HepG2 (cell line): ENCODE measurements around the gene PRR36. TPM values are rescaled to one million over a fixed set of nuclear protein-coding genes. Genes with fewer than 3 reads are reported as not detected.

Source experiments
- DZIP1 ChIP-seq: sonication (generic); formaldehyde crosslinking; IDR thresholded peaks from 2 replicates; pipeline ENCODE4 v1.5.0; 2020; ENCODE audit warnings: mild to moderate bottlenecking, missing genetic modification reagents
- HMG20A ChIP-seq: IDR thresholded peaks from 2 replicates; pipeline ENCODE4 v1.6.1; 2016; ENCODE audit warnings: borderline replicate concordance
- NKX3-1 ChIP-seq: sonication (generic); formaldehyde crosslinking; IDR thresholded peaks from 2 replicates; pipeline ENCODE4 v1.5.0; 2020; ENCODE audit warnings: missing genetic modification reagents
- PRDM15 ChIP-seq: sonication (generic); formaldehyde crosslinking; IDR thresholded peaks from 2 replicates; pipeline ENCODE4 v1.4.0; 2020; ENCODE audit warnings: missing genetic modification reagents
- TEF ChIP-seq: sonication (generic); formaldehyde crosslinking; IDR thresholded peaks from 2 replicates; pipeline ENCODE4 v1.5.0; 2020; ENCODE audit warnings: missing genetic modification reagents
- ZNF121 ChIP-seq: sonication (generic); formaldehyde crosslinking; IDR thresholded peaks from 2 replicates; pipeline ENCODE4 v1.5.0; 2020; ENCODE audit warnings: mild to moderate bottlenecking, missing genetic modification reagents
- ZNF597 ChIP-seq: sonication (generic); formaldehyde crosslinking; IDR thresholded peaks from 2 replicates; pipeline ENCODE4 v1.5.0; 2020; ENCODE audit warnings: missing genetic modification reagents
- ZNF619 ChIP-seq: sonication (generic); formaldehyde crosslinking; IDR thresholded peaks from 2 replicates; pipeline ENCODE4 v1.4.0; 2020; ENCODE audit warnings: mild to moderate bottlenecking, missing genetic modification reagents
- ZNF687 ChIP-seq: sonication (generic); formaldehyde crosslinking; IDR thresholded peaks from 2 replicates; pipeline ENCODE4 v1.5.1; 2020; ENCODE audit warnings: mild to moderate bottlenecking, missing genetic modification reagents, moderate library complexity
- polyA plus RNA-seq, 8 experiments: library from polyadenylated mRNA; depleted of rRNA in 3 of 8; stranded (reverse) in 7 of 8; unstranded in 1 of 8; fragments of >200 nt; fragmentation: Illumina TruSeq in 4 of 8; extraction: Trizol in 4 of 8; gene quantifications; 2 replicates each; pipeline versions ENCODE4 v1.2.1 to v1.2.3, GENCODE V29; 2011 to 2016; ENCODE audit warnings: low read depth in 4 of 8, missing spikeins in 1 of 8, mixed read lengths in 1 of 8; ENCODE audit not compliant: insufficient read depth in 1 of 8
- total RNA-seq, 5 experiments: library from RNA; depleted of rRNA; stranded (reverse); fragments of >200 nt; fragmentation: Illumina TruSeq; extraction: Trizol; gene quantifications; 2 replicates each; pipeline ENCODE4 v1.2.3, GENCODE V29; 2016; ENCODE audit warnings: low read depth in 1 of 5

The PRR36 gene
- total and polyA plus RNA-seq, 2 of the 13 experiments (the other 11 are each of a cell fraction or from before 2014, with no cell fraction given), result 0.07 to 0.17 TPM

- peak; percentile 62 for TF ChIP-seq ZNF687
- no peak for TF ChIP-seq NKX3-1 (CRISPR knock-in tag)
- no peak for TF ChIP-seq ZNF121 (CRISPR knock-in tag)
- TF ChIP-seq ZNF619 (CRISPR knock-in tag), result no peak
- TF ChIP-seq TEF (CRISPR knock-in tag), result no peak
- no peak for TF ChIP-seq PRDM15 (CRISPR knock-in tag)
- TF ChIP-seq ZNF597, result no peak
- no peak for TF ChIP-seq DZIP1 (CRISPR knock-in tag)
- no peak for TF ChIP-seq HMG20A (CRISPR knock-in tag)
Measured at GRCh38 chr19:7866399-7867091, 7.6 kb downstream of the PRR36 start (continued).
